ENCODE measurements around the gene SEPTIN8. TPM values are rescaled to one million over a fixed set of nuclear protein-coding genes. Genes with fewer than 3 reads are reported as not detected.

SEPTIN8 gene
- total and polyA plus RNA-seq, 2 of the 13 experiments (the other 11 are each of a cell fraction or from before 2014, with no cell fraction given), result 41.4 to 49.9 TPM

GRCh38 chr5:132820162-132820754 is 43.2 kb upstream of the SEPTIN8 start (continued):
- peak; percentile 32; the same call in 1 of the 2 replicates for TF ChIP-seq MAX (IDR thresholded peaks at IDR 0.05)
- 0 out of 2 replicates have a peak, but pooled peaks have one; percentile 23 for TF ChIP-seq SNAI1 (CRISPR knock-in tag; IDR thresholded peaks at IDR 0.05; ENCODE audit: borderline replicate concordance)
- TF ChIP-seq ZNF576 (CRISPR knock-in tag; IDR thresholded peaks at IDR 0.05), result no peak
- TF ChIP-seq ZBTB33 (CRISPR knock-in tag; IDR thresholded peaks at IDR 0.05), result peak; percentile 58; the same call in 1 of the 2 replicates
- TF ChIP-seq SMC3 (IDR thresholded peaks at IDR 0.05; ENCODE audit: low read length), result peak; percentile 98
- no peak for TF ChIP-seq CHD4 (IDR thresholded peaks at IDR 0.05; ENCODE audit: borderline replicate concordance, low read length)
- TF ChIP-seq ZNF614 (CRISPR knock-in tag; IDR thresholded peaks at IDR 0.05; ENCODE audit: borderline replicate concordance), result no peak
- TF ChIP-seq ZNF501 (CRISPR knock-in tag; IDR thresholded peaks at IDR 0.05), result peak; percentile 30; the same call in 1 of the 2 replicates
- TF ChIP-seq ZNF260 (CRISPR knock-in tag; IDR thresholded peaks at IDR 0.05; ENCODE audit: borderline replicate concordance, low read depth), result no peak
- TF ChIP-seq ZNF687 (CRISPR knock-in tag; IDR thresholded peaks at IDR 0.05), result peak; percentile 74
- peak; percentile 39; the same call in 1 of the 2 replicates for TF ChIP-seq HDAC2 (CRISPR knock-in tag; IDR thresholded peaks at IDR 0.05)
- no peak for TF ChIP-seq ZNF776 (CRISPR knock-in tag; IDR thresholded peaks at IDR 0.05)
- TF ChIP-seq KMT2A (CRISPR knock-in tag; IDR thresholded peaks at IDR 0.05), result peak; percentile 23; the same call in 1 of the 2 replicates
- TF ChIP-seq THAP7 (CRISPR knock-in tag; IDR thresholded peaks at IDR 0.05), result no peak
- 0 out of 2 replicates have a peak, but pooled peaks have one; percentile 41 for TF ChIP-seq NRL (CRISPR knock-in tag; IDR thresholded peaks at IDR 0.05; ENCODE audit: borderline replicate concordance)
- TF ChIP-seq ZNF710 (CRISPR knock-in tag; IDR thresholded peaks at IDR 0.05; ENCODE audit: borderline replicate concordance), result 0 out of 2 replicates have a peak, but pooled peaks have one; percentile 13
- TF ChIP-seq NR2F2 (IDR thresholded peaks at IDR 0.05; ENCODE audit: borderline replicate concordance, low read depth), result no peak

Data from HepG2 (cell line).